Cardiac fibroblast (primary cell): ENCODE data around the gene TCFL5.

Source experiments
- DNase-seq, 2 donors: peaks; one replicate each; pipeline versions ENCODE4 v3.0.0 to v3.0.0-alpha.2; 2010; ENCODE audit warnings: low read depth in 2 of 2
- H3K4me3 ChIP-seq, 2 donors: replicated peaks in 1 of 2; 1 replicate in 1 of 2; 2 replicates in 1 of 2; pipeline ENCODE4 v1.5.1; 2011; ENCODE audit warnings: low read depth in 2 of 2, low read length in 2 of 2, mild to moderate bottlenecking in 2 of 2, moderate library complexity in 1 of 2
- CTCF ChIP-seq: IDR thresholded peaks from one replicate; pipeline ENCODE4 v1.5.1; 2011; ENCODE audit warnings: low read depth, mild to moderate bottlenecking, low read length, inconsistent platforms

The TCFL5 gene

DNA sequence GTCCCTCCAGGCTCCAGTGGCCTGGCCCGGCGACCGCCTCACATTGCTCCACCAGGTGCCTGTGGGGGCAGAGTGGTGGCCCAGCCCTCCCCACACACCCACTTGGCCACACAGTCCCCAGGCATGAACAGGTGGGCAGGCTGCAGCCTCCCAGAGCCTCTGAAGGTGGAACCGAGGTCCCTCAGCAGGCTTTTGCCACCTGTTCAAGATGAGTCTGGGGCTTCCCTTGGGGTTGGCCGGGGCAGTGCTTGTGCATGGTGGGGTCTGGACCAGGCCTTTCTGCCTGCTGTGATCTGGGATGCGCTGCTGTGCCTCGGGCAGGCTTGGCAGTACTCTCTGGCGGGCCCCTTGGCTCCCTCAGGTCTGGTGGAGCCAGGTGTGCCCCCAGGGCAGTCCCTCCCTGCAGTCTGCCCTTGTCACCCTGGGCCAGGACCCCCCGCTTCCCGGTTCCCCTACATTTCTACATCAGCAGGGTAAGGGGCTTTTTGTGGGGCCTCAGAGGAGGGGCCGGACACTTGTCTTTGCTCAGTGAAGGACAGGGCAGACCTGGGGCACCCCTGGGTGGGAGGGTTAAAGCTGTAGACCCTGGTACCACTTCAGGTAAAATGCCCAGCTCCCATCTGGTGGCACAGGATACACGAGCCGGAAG is 47.4 kb downstream of the TCFL5 start:
- H3K4me3 ChIP-seq: no peak overlapping the region
- no peak for TF ChIP-seq CTCF
- DNase-seq: no peak

GRCh38 chr20:62813588-62813987 is 48.0 kb downstream of the TCFL5 start:
- no peak overlapping the region for H3K4me3 ChIP-seq
- no peak for TF ChIP-seq CTCF
- DNase-seq: no peak

DNA sequence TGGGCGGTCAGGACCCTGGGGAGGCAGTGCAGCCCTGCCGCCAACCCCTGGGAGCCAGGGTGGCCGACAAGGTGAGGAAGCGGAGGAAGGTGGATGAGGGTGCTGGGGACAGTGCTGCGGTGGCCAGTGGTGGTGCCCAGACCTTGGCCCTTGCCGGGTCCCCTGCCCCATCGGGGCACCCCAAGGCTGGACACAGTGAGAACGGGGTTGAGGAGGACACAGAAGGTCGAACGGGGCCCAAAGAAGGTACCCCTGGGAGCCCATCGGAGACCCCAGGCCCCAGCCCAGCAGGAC is 48.8 kb downstream of the TCFL5 start:
- no peak for TF ChIP-seq CTCF
- DNase-seq: no peak
- H3K4me3 ChIP-seq: no peak overlapping the region

- no peak for DNase-seq
These were observed 49.3 kb downstream of the TCFL5 start for GRCh38 chr20:62812181-62812906.

GRCh38 chr20:62811720-62812119 is 49.9 kb downstream of the TCFL5 start:
- TF ChIP-seq CTCF: no peak
- H3K4me3 ChIP-seq: no peak overlapping the region
- DNase-seq: no peak

More at GRCh38 chr20:62812181-62812906, 49.3 kb downstream of the TCFL5 start:
- no peak for TF ChIP-seq CTCF
- no peak overlapping the region for H3K4me3 ChIP-seq

DNA sequence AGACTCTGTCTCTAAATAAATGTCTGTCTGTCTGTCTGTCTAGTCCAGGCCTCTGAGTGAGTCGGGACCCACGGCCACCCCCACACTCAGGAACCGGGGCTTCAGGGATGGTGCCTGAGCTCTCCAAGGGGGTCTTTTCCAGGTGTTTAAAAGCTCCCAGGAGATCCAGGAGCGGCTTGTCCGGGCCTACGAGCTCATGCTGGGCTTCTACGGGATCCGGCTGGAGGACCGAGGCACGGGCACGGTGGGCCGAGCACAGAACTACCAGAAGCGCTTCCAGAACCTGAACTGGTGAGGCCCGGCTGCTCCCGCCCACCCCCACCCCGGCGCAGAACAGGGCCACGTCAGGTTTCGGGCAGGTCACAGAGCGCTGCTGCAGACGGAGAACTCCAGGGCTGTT is 50.3 kb downstream of the TCFL5 start:
- no peak overlapping the region for H3K4me3 ChIP-seq
- DNase-seq: no peak
- no peak for TF ChIP-seq CTCF
